ENCODE results near the gene TBC1D5.
A peak's percentile ranks its signal among the peaks of the same experiment; 100 is the strongest.
"Not testable (repeated sequence)": the region's sequence is repeated elsewhere in the genome, so short reads cannot be mapped to it uniquely, and the experiment has no call there.

The TBC1D5 gene

GRCh38 chr3:17544632-17545031, 197.8 kb downstream of the TBC1D5 start:
- Histone ChIP-seq H3K27ac (no peak overlapping the region), H3K27me3 (replicated peaks) (no peaks in the 10 kb centered on the region), H3K36me3 (replicated peaks) (no peaks in the 10 kb centered on the region), H3K4me3 (ENCODE audit: low read depth, low read length) (no peak overlapping the region)
- no peak for DNase-seq
- in situ Hi-C loops (cut with HindIII; ENCODE audit: low pct_ligation_motif_present, low sequenced_read_pairs): no loop called here
- peak; percentile 33 for TF ChIP-seq CTCF (IDR thresholded peaks at IDR 0.05; ENCODE audit: low read depth, low read length, missing control alignments)

- Histone ChIP-seq H3K36me3 (replicated peaks) (no peaks in the 10 kb centered on the region), H3K27ac (no peak overlapping the region), H3K4me3 (ENCODE audit: low read depth, low read length) (no peak overlapping the region), H3K27me3 (replicated peaks) (no peaks in the 10 kb centered on the region)
- in situ Hi-C loops (cut with HindIII; ENCODE audit: low pct_ligation_motif_present, low sequenced_read_pairs): no loop called here
- DNase-seq: no peak
- TF ChIP-seq CTCF (IDR thresholded peaks at IDR 0.05; ENCODE audit: low read depth, low read length, missing control alignments): no peak
These were observed 199.8 kb downstream of the TBC1D5 start for GRCh38 chr3:17542591-17542990.

DNA sequence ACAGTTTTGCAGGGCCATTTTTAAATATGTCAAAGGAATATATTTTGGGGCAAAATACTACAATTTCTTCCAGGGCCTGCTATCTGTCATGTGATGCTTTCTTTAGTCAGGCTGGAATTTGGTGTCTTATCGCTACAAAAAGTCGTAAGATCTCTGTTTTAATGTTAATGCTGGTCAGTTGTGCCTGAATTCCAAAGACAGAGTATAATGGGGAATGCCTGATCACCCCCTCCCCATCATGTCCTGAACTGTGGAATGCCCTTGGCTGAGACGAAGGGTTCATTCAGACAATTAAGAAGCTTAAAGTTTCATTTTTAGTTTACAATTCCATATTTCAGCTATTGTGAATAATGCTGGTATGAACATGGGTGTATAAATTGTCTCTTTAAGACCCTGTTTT, 203.0 kb downstream of the TBC1D5 start:
- Histone ChIP-seq H3K36me3 (replicated peaks) (no peaks in the 10 kb centered on the region), H3K27me3 (replicated peaks) (no peaks in the 10 kb centered on the region), H3K27ac (no peak overlapping the region), H3K4me3 (ENCODE audit: low read depth, low read length) (no peak overlapping the region)
- in situ Hi-C loops (cut with HindIII; ENCODE audit: low pct_ligation_motif_present, low sequenced_read_pairs): no loop called here
- DNase-seq: no peak
- TF ChIP-seq CTCF (IDR thresholded peaks at IDR 0.05; ENCODE audit: low read depth, low read length, missing control alignments): no peak

GRCh38 chr3:17535274-17535673, 207.2 kb downstream of the TBC1D5 start:
- Histone ChIP-seq H3K4me3 (ENCODE audit: low read depth, low read length) (no peak overlapping the region), H3K36me3 (replicated peaks) (no peaks in the 10 kb centered on the region), H3K27me3 (replicated peaks) (no peaks in the 10 kb centered on the region), H3K27ac (no peak overlapping the region)
- TF ChIP-seq CTCF (IDR thresholded peaks at IDR 0.05; ENCODE audit: low read depth, low read length, missing control alignments): no peak
- in situ Hi-C loops (cut with HindIII; ENCODE audit: low pct_ligation_motif_present, low sequenced_read_pairs): no loop called here
- no peak for DNase-seq

DNA sequence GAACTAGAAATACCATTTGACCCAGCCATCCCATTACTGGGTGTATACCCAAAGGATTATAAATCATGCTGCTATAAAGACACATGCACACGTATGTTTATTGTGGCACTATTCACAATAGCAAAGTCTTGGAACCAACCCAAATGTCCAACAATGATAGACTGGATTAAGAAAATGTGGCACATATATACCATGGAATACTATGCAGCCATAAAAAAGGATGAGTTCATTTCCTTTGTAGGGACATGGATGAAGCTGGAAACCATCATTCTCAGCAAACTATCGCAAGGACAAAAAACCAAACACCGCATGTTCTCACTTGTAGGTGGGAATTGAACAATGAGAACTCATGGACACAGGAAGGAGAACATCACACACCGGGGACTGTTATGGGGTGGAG, 210.0 kb downstream of the TBC1D5 start:
- H3K27ac ChIP-seq; in situ Hi-C loops (cut with HindIII; ENCODE audit: low pct_ligation_motif_present, low sequenced_read_pairs); H3K36me3 ChIP-seq (replicated peaks); H3K27me3 ChIP-seq (replicated peaks); H3K4me3 ChIP-seq (ENCODE audit: low read depth, low read length); DNase-seq: not testable (repeated sequence)

GRCh38 chr3:17529677-17530076, 212.8 kb downstream of the TBC1D5 start:
- H3K27me3 ChIP-seq (replicated peaks): no peaks in the 10 kb centered on the region
- no peak overlapping the region for H3K27ac ChIP-seq
- TF ChIP-seq CTCF (IDR thresholded peaks at IDR 0.05; ENCODE audit: low read depth, low read length, missing control alignments): no peak
- H3K4me3 ChIP-seq (ENCODE audit: low read depth, low read length): no peak overlapping the region
- in situ Hi-C loops (cut with HindIII; ENCODE audit: low pct_ligation_motif_present, low sequenced_read_pairs): no loop called here
- no peaks in the 10 kb centered on the region for H3K36me3 ChIP-seq (replicated peaks)
- DNase-seq: no peak
